Activated T-cell treated with anti-CD3 and anti-CD28 coated beads for 48 hours (primary cell): Measurements from ENCODE around the gene OPRM1.
"Not testable (repeated sequence)": the region's sequence is repeated elsewhere in the genome, so short reads cannot be mapped to it uniquely, and the experiment has no call there.

Experiments
- DNase-seq: peaks from one replicate; pipeline ENCODE4 v3.0.0-alpha.2; 2020; ENCODE audit warnings: low read depth

The OPRM1 gene

DNA sequence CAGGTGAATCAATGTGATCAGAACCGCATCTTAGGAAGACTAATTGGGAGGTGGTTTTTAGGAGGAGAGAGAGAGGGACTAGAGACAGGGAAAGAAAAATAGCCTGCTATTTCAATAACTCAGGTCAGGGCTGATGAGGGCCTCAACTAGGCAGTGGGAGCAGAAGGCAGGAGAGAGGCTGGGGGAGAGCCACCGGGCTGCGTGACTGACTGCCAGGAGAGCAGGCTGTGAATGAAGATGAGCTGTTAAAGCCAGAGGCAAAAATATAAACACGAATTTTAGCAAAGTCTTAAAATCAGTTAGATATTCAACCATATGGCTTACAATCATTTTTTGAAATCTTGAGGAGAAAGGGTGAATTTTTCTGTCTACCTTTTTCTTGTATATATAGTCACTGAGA lies 168.0 kb downstream of the OPRM1 start:
- DNase-seq, result no peak

DNA sequence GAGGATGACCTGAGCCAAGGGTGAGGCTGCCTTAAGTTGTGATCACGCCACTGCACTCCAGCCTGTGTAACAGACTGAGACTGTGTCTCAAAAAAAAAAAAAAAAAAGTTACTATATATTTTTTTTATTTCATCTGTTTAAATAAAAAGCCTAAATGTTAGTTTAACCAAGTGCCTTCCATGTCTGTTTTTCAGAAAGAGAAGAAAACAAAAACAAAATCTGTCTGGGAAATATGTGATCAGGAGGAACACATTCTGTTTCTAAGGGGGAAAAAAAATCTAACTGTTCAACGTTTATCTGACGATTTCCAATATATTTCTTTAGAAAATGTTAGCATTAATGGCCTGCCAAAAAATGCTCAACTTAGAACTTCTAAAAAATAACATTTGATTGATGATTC lies 170.5 kb downstream of the OPRM1 start:
- DNase-seq, result no peak

DNA sequence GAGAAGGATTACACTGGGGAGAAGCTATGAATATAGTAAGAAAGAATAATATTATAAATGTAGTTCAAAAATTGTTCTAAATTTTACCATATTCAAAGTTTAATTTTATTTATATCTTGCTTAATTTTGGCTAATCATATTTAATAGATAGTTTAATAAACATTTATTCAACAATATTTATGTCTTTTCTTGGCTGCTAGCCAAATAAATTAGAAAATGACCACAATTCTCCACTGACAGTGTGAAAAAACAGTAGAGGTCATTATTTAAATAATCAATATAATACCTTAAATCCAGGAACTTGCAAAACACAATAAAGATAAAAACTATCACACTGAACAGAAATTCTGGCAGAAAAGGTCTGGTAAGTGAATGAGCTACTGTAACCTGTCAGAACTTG lies 171.6 kb downstream of the OPRM1 start:
- no peak for DNase-seq

DNA sequence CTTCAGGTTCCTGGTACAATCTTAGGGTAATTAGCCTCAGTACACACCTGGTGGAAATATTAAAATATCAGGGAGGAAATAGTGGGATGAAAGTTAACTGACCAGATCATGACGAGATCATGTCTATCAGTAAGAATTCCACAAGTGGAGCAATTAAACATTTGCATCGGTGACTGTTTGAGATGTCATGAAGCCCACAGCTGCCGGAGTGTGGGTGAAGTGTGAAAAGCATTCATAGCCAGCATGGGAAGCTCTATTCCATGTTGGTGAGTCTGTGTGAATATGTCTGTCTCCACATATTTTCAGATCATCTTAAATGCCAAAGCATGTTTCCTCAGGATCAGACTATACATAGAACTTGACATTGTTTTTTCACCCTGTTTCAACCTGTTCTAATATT lies 174.7 kb downstream of the OPRM1 start:
- DNase-seq, result no peak

DNA sequence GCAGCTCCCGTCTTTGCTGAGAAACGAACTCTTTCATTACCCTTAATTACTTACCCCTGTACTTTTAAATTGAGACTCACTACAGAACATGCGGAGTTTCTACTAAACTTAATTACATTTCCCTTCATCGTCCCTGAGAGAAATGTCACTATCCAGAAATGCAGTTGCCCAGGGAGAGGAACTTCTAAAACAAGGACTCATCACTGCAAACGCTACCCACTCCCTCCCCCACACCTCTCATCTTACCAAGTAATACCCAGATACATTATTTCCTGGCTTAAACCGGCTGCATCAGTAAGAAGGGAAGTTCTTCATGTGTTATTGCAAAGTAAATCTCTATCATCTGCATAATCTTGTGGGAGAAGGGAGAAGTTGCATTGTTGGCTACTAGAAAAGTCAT lies 179.3 kb downstream of the OPRM1 start:
- no peak for DNase-seq

DNA sequence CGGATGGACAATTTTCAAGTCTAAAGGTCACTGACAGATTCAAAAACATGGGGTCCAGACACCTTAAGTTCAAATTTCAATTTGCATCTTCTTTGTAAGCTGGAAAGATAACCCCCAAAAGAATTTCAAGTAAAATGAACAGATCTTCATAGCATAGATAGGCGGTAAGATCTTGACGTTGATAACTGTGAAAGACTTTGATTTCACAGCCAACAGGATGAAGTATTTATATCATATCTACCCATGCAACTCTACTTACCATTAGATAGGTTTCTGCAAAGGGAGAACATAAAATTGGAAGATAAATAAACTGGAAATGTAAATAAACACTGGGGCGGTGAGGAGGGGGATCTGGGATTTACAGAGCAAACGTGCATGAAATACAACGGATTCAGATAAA lies 179.7 kb downstream of the OPRM1 start:
- DNase-seq, result no peak

DNA sequence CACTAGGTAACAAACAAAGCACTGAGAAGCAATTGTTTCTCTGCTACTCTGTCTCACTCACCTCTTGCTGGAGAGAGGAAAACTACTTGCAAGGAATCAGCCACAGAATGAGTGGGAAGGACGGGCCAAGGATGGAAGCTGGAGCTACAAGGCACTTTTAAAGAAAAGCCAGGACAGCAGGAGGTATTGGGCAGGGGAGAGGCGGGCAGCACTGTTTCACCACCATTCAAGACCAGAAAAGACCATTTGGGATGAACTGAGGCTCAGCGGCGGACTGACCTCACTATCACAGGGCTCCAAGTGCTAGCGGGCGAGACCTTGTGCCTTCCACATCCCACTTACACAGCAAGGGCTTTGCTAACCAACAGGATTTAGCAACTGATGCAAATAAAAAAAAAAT lies 180.2 kb downstream of the OPRM1 start:
- no peak for DNase-seq

DNA sequence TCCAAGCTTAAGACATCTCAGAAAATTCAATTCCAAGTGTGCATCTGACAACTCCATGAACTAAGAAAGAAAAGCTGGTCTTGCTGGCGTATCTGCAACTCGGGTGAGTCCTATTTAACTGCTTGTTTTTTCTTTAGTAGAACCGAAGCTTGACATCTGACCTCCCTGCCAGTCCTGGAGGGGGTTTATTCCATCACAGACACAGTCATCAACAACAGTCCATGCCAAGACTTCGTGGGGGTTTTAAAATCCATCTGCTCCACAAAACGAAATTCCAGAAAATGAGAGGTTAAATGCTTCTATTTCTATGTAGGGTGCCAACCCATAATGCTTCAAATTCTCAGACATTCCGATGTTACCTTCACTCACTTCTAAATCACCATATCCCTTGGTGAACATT lies 183.7 kb downstream of the OPRM1 start:
- no peak for DNase-seq

DNA sequence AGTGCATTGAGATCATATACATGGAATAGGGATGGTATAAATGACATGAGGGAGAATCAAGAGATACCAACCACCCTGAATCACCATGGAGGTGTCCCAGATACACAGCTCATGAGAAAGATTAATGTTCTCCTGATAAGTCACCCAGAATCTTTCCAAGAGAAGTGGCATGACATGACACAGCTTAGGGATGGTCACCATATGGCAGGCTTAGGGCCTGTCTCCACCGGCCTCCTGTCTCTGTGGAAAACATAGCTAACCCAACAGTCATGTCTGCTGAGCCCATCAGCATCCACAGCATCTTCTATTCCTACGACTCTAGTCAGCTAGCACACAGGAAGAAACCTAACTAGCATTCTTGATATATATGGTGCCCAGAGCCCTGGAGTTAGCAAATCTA lies 184.3 kb downstream of the OPRM1 start:
- DNase-seq, result no peak

DNA sequence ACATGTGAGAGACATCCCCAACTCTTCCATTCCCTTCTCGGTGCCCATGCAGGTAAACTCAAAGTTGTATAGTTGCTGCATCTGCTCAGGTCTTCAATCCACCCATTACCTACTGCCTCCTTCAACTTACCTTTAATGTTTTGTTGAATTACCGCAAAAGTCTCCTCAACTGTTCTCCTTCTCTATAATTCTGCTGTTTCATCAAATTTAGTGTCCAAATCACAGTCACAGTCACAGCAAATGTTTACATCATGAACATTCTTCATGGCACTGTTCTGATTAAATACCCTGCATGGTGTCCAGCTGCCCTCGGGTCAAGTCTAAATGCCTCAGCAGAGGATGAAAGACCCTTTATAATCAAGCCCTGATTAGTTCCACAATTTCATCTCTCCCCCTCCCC lies 187.4 kb downstream of the OPRM1 start:
- no peak for DNase-seq

DNA sequence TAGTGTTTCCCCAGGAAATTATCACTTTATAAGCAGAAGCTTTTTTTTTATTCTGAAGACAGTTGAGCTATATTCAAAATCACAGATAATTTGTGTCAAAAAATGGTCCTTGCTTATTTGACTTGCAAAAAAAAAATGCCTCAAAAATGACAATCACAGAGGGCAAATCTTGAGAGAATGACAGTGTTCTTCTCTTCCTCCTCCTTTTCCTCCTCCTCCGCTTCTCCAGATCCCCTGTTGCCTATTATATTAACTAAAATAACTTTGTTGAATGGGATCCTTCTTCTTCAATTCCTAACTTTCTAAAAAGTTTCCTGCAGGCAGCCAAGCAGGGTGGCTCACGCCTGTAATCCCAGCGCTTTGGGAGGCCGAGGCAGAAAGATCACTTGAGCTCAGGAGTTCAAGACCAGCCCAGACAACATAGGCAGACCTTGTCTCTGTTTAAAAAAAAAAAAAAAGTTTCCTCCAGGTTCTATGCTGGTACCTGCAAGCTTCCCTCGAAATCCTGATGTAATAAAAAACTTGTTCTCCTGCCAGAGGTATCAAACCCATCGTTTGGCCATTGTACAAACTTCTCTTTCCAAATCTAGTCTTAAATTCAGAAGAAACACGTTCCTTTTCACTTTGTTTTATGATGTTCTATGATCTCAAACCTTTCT lies 189.0 kb downstream of the OPRM1 start:
- no peak for DNase-seq

DNA sequence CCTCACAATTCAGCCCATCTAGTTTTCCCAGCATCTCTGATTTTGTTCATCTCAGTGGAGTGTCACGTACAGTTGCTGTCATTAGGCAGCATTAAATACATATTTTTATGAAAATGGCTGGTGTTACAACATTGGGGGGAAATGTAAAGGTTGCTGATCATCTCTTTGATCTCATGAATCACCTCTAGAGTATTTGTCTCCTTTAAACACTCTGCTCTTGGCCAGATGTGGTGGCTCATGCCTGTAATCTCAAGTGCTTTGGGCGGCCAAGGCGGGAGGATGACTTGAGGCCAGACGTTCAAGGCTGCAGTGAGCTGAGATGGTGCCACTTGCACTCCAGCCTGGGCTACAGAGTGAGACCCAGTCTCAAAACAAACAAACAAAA lies 189.5 kb downstream of the OPRM1 start:
- DNase-seq, result no peak

DNA sequence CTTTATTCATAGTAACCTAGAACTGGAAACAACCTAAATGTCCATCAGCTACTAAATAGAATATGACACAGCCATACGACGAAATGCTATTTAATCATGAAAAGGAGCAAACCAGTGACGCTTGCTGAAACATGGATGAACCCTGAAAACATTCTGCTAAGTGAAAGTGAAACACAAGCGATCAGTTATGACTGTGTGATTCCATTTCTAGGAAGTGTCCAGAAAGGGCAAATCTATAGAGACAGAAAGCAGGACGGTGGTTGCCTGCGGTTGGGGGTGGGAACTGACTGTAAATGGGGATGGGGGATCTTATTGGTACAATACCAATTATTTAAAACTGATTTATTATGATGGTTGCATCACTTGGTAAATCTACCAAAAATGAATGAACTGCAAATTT lies 190.7 kb downstream of the OPRM1 start:
- DNase-seq, result peak; percentile 57

DNA sequence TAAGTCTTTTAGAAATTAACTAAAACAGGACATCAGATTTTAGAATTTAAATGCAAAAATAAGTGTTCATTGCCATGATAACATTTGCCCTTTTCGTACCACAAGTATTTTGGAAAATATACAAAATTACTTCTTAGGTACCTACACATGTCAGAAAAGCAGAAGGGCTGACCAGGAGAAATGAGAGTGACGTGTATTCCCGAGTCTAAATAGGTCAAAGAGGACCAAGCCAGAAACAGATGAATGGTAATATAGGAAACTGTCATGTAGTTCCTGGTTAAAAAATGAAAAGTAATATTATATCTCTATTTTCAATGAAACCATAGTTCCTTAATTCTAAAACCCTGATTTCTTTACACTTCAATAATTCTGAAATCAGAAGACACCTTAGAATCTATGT lies 191.4 kb downstream of the OPRM1 start:
- no peak for DNase-seq

DNA sequence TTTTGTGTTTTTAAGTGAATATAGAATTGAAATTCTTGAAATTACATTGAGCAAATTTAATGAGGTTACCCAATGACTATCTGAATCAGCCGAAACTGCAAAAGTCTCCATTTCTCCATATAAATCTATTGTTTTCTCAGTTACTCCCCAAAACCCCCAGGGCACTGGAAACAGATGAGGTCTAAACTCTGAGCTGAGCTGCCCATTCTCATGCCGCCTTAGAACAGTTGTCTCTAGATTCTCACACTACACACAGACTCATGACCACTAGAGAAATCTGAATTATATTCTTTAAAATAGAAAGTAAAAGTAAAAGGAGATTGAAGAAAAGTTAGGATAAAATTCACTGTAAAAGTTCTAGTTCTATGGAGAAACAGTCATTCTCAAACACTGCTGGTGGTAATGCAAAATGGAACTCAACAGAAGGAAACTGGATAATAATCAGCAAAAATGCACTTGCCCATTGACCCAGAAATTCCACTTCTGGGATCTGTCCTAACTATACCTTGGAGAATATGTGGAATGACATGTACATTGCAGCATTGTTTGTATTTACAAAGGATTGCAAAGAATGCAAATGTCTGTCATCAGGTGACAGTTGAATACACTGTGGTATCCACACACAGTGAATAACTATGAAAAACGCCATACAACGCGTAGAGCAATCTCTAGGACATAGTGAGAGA lies 192.0 kb downstream of the OPRM1 start:
- no peak for DNase-seq

DNA sequence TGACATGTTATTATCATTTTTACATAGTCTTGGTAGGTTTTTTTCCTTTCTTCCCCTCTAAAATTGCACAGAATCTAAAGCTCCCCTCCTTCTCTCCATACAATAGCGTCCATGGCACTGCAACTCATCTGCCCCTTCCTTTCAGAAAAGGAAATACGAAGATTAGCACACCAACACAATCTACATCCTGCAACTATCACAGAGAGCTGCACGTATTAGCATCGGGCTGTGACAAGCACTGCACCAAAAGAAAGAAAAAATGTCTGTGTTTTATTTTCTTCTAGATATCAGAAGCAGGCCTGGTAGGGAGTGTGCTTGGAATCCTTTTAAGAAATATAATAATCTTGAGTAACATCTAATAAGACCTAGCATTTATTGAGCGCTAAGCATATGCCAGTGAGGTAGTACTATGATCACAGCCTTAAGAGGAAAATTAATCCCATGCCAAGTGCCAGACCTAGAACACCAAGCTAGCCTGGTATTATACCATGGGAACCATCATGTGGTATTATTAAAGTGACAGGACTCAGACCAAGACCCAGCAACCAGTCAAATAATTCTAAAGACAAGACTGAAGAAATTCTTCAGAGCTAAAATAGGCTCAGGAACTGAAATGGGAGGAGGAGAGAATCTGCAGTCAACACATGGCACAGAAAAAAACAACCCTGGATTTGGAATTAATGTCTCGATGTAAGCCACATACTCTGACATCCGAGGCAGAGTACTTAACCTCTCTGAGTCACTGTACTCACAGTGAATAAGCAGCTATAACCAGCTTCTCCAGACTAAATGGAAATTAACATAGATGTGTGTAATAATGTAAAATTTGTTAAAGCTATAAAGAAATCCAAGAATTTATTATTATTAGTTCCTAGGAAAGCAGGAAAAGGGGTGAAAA lies 193.2 kb downstream of the OPRM1 start:
- no peak for DNase-seq

DNA sequence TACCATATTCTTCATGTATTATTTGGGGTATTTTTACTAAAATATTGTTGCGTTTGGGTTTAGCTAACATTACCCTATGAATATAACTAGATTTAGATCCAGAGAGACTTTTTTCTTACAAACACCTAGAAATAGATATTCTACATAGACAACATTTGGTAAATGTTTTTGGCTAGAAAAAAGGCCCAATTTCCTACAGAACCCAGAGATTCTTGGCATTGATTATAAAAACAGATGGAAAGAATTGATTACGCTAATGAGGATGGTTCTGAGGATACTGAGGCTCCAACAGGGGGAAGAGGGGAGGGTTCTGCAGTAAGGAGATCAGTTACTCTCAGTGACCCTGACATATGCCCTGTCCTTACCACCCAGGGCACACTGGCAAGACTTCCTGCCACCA lies 194.3 kb downstream of the OPRM1 start:
- DNase-seq, result no peak

DNA sequence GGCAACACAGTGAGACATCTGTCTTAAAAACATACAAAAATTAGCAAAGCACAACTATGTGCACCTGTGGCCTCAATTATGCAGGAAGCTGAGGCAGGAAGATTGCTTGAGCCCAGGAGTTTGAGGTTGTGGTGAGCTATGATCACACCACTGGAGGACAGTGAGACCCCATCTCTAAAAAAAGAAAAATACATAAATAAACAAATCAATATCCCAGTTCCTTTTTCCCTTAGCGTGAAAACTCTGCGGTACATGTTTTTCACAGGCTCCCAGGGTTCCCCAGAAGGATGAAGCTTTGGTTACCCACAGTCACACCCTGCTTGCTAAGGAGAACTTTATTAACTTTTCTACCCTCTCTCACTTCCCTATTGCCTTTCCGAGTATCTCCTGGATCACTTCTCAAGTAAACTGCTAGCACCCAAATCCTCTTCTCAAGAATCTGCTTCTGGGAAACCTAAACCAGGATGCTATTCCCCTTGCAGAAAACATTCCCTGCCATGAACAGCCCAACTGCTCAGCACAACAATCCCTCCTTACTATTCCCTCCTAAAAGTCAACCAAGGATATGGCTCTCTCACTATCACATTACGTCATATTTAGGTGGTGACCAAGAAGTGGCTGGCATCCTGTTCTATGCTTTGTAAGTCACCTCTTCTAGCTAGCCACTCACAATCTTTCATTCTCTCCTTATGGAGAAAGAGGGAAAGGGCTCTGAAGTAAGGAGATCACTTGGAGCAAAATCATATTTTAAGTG lies 195.2 kb downstream of the OPRM1 start:
- DNase-seq, result no peak

DNA sequence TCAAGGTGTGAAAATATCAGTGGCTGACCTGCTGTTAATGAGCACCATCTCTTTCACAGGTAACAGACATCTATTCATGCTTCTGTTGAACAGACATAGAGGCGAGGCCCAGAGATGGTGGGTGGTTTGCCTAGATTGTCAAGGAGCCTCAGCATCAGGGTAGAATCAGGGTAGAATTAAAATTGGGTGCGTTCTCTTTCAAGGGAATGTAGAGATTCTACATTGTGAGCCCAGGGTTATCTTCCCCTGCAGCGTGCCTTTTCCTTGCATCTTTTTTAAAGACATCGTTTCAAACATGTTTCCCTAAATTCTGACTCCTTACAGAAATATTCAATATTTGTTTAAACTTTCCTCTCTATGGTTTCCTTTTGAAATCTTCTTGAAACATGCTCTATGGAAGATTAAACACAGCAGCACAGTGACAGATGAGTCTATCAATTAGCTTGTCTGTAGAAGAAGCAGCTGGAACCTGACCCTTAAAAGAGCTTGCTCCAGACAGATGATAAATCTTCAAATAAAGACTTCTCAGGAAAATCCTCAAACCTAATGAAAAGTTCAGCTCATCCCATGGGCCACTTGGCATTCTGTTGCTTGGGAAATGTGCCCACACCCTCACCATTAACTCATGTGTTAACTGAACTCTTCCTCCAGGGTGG lies 197.7 kb downstream of the OPRM1 start:
- no peak for DNase-seq

DNA sequence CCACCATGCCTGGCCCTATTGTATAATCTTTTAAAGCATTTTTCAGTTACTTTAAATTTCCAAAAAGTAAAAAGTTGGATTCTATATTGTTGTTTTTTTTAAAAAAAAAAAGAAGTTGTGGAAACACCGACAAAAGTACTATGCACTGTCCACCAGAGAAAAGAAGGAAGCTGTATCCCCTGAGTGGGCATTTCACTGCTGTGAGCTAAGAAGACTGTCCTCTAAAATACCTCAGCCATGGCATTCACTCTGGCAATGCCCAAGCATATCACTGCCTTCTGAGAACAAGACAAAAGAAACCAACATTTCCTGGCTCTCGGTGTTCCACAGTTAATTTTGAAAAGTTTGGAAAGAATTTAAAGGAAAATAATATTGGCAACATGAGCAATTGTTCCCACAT lies 199.8 kb downstream of the OPRM1 start:
- no peak for DNase-seq

DNA sequence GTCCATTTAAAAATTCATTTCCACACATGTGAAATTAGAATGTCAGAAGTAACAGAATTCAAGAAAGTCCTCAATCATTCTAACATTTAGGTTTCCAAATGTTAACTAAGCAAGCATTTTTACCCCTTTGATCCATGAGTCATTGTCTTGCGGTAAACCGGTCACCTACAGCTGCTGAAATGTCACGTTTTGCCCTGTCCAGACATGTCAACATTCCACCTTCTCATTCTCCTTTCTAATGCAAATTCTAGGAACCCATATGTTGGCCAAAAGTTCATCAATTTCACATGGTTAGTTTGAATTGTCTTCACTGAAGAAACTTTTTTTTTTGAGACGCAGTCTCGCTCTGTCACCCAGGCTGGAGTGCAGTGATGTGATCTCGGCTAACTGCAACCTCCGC lies 200.4 kb downstream of the OPRM1 start:
- no peak for DNase-seq

DNA sequence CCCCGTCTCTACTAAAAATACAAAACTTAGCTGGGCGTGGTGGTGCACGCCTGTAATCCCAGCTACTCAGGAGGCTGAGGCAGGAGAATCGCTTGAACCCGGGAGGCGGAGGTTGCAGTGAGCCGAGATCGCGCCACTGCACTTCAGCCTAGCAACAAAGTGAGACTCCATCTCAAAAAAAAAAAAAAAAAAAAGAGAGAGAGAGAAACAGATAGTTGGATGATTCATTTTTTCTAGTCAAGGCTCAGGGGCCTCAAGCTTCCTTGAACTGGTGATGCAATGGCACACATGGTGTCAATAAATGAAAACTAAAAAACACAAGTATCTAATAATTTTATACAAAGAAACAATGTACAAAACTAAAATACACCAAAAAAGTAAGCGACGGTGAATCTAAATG lies 202.0 kb downstream of the OPRM1 start:
- not testable (repeated sequence) for DNase-seq
